ENCODE data around the gene S100A13.

DNA sequence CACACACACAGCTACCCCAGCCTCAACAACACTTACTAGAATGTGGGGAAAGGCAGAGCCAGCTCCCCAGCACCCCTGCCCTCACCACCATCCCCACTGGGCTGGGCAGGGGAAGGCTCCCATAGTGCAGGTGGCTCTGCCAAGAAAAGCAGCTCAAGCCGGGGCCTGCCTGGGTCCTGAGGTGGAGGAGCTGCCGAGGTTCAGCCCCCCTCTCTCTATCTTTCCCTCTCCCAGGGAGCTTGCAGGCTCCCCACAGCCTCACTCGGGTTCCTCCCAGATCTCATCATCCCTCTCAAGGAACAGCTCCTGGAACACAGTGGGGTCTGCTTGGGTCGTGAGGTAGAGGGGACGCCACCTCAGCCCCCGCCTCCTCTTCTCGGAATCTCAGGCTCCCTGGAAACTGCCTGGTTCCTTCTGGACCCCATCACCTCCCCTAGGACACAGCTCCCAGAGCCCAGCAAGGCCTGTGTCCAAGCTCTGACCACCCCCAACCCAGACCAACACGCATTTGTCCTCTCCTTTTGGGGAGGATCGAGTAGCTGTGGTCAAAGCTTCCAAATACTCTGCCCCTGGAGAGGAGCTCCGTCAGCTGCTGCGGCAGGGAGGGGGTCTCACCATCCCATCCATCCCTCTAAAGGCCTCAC lies 15.1 kb downstream of the S100A13 start:
- TF ChIP-seq, protein P1, sequence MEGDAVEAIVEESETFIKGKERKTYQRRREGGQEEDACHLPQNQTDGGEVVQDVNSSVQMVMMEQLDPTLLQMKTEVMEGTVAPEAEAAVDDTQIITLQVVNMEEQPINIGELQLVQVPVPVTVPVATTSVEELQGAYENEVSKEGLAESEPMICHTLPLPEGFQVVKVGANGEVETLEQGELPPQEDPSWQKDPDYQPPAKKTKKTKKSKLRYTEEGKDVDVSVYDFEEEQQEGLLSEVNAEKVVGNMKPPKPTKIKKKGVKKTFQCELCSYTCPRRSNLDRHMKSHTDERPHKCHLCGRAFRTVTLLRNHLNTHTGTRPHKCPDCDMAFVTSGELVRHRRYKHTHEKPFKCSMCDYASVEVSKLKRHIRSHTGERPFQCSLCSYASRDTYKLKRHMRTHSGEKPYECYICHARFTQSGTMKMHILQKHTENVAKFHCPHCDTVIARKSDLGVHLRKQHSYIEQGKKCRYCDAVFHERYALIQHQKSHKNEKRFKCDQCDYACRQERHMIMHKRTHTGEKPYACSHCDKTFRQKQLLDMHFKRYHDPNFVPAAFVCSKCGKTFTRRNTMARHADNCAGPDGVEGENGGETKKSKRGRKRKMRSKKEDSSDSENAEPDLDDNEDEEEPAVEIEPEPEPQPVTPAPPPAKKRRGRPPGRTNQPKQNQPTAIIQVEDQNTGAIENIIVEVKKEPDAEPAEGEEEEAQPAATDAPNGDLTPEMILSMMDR (IDR thresholded peaks at IDR 0.05 in 4 of 5, conservative IDR thresholded peaks at IDR 0.05 in 1 of 5), result no peak
- no peak for TF ChIP-seq POLR2A (IDR thresholded peaks at IDR 0.05)
